Astrocyte of the cerebellum (primary cell): ENCODE measurements around the gene AQP12A.

ENCODE experiments used
- DNase-seq: peaks from one replicate; pipeline ENCODE4 v3.0.0-alpha.2; 2011; ENCODE audit warnings: low read depth
- H3K4me3 ChIP-seq: 2 replicates; pipeline ENCODE4 v1.5.1; 2011; ENCODE audit warnings: mild to moderate bottlenecking, low read depth, low read length, moderate library complexity
- in situ Hi-C: cut with HindIII; loops from 2 replicates; pipeline ENCODE4 v1.10.0; 2017; ENCODE audit warnings: low sequenced_read_pairs
- TF ChIP-seq, protein P1 (sequence below): IDR thresholded peaks from 2 replicates; pipeline ENCODE4 v1.5.1; 2012; ENCODE audit warnings: low read length, low read depth, moderate library complexity, mild to moderate bottlenecking; ENCODE audit errors: missing control alignments

AQP12A gene

DNA sequence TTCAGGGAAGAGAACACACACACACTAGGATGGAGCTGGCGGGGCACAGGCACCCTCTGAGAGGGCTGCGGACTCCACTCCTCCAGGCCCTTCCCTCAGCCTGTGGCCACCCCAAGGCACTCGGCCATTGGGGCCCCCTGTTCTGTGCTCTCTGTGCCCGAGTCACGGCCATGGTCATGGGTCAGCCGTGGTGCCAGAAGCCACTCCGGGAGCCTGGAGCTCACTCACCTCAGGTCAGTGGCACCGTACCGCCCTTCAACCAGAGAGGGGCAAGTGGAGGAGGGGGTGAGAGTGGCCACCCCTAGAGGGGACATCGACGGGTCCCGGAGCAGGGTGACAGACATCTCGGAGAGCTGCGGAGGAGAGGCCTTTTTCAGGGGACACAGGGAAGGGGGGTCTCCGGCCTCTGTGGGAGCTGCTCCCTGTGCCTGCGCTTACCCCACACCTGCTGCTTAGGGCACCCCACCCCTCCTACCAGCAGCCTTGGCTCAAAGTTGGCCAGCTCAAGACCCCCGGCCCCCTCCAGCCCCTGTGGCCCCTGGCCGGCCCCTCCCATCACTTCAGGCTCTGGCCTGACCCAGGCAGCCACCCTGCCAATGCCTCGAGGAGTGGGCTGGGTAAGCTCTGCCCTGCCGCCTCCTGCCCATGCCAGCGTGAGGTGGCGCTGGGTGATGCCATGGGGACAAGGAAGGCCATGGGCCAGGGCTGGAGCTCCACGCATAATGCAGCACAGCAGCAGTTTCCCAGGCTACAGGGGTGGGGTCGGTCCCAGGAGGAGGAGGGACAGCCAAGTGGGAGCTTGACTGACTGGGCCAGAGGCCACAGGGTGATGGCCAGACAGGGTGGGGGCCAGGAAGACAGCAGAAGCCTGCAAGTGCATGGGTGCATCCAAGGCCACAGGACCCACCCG lies 29.3 kb downstream of the AQP12A start:
- no peak for DNase-seq
- TF ChIP-seq, protein P1, sequence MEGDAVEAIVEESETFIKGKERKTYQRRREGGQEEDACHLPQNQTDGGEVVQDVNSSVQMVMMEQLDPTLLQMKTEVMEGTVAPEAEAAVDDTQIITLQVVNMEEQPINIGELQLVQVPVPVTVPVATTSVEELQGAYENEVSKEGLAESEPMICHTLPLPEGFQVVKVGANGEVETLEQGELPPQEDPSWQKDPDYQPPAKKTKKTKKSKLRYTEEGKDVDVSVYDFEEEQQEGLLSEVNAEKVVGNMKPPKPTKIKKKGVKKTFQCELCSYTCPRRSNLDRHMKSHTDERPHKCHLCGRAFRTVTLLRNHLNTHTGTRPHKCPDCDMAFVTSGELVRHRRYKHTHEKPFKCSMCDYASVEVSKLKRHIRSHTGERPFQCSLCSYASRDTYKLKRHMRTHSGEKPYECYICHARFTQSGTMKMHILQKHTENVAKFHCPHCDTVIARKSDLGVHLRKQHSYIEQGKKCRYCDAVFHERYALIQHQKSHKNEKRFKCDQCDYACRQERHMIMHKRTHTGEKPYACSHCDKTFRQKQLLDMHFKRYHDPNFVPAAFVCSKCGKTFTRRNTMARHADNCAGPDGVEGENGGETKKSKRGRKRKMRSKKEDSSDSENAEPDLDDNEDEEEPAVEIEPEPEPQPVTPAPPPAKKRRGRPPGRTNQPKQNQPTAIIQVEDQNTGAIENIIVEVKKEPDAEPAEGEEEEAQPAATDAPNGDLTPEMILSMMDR = no peak
- no peak overlapping the region for H3K4me3 ChIP-seq
- in situ Hi-C loops = no loop called here

DNA sequence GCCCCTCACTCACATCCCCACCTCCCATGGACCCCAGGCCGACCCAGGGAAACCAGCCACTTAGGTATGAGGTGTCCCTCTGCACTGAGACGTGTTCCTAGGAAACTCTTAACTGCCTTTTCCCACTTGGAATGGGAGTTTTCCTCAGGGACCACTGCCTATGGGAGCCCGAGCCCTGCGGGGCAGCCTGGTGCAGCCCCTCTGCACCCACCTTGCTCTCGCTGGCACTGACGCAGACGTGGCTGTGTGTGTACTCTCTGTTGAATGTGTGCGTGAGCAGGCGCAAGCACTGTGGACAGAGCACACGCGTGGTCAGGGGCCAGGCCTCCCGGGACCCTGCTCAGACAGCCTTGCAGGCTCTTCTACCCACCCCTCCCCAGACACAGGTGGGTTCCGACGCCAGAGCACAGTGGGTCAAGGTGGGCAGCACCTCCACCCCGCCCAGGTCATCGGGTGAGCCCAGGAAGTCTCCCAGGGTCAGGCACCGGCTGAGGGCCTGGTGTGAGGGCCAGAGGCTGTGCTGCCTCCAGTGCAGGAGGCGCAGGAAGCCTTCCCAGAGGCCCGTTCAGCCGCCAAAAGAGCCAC lies 30.0 kb downstream of the AQP12A start:
- no peak for DNase-seq
- in situ Hi-C loops = no loop called here
- TF ChIP-seq, protein P1 = no peak
- H3K4me3 ChIP-seq = no peak overlapping the region

DNA sequence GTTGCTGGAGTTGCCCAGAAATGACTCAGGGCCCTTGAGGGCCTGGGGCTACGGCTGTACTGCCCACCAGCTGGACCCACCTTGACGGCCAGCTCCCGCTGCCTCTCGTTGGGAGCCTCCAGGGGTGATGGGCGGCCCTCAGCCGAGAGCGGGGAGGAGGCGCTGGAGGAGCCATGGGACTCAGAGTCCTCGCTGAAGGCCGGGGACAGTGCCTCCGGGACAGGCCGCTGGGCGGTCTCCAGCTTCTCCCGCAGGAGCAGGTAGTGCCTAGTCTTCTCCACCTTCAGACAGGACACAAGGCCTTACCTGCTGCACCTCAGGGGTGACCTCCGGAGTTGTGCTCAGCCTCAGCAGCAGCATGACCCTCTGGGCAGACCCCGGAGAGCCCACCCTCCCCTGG lies 30.7 kb downstream of the AQP12A start:
- TF ChIP-seq, protein P1 = no peak
- H3K4me3 ChIP-seq = no peak overlapping the region
- in situ Hi-C loops = no loop called here
- no peak for DNase-seq

DNA sequence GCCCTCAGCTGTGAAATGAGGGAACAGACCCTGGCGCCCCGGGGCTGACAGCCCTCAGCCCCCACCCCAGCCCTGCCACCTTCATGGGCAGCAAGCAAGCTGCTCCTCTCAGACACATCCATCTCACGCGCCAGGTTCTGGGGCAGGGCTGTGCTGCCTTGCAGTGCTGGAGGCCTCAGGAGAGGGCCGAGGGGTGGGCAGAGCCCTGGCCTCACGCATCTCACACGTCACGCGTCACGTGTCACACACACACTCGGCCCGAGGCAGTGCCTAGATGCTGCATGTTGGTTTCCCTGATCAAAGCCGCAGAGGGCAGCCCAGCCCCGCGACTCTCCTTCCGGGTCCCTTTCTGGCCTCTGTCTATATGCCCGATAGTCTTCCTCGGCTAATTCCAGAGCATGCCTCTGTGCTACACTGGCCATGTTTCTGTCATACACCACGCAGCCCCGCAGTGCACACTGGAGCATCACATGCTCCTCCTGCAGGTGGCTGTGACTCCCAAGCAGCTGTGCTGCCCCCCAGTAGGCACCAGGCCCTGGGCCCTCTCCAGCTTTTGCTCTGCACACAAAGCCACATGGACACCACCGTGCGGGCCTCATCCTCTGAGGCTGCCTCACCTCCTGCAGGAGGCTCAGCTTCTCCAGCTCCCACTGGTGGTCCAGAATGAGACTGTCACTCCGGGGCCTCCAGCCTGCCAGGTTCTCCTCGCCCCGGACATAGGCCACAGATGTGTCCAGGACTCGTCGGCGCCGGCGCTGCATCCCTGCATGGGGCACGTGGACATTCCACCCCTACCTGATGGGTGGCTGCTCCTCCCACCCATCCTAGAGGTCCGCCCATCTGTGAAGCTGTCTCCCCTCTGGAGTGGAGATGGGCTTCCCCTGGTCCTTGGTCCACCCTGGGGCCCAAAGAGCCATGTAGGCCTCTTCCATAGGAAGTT lies 31.4 kb downstream of the AQP12A start:
- in situ Hi-C loops = no loop called here
- no peak overlapping the region for H3K4me3 ChIP-seq
- no peak for DNase-seq
- TF ChIP-seq, protein P1 = no peak

DNA sequence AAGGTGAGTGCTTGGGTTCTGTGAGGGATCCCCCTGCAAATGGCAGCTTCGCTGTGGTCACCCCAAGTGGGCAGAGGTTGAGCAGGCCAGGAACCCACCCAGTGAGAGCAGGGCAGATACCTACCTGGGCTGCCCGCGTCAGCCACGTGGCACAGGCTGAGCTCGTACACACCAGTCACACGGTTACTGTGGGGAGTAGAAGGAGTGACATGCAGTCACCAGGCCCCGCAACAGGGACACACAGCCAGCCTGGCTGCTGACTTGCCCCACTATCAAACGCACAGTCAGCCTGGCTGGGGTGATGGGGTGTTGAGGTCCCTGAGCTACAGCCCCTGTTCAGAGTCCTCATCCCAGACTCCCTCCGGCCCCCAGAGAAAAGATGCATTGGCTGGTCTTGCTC lies 32.2 kb downstream of the AQP12A start:
- TF ChIP-seq, protein P1 = no peak
- DNase-seq = no peak
- H3K4me3 ChIP-seq = no peak overlapping the region
- in situ Hi-C loops = no loop called here

DNA sequence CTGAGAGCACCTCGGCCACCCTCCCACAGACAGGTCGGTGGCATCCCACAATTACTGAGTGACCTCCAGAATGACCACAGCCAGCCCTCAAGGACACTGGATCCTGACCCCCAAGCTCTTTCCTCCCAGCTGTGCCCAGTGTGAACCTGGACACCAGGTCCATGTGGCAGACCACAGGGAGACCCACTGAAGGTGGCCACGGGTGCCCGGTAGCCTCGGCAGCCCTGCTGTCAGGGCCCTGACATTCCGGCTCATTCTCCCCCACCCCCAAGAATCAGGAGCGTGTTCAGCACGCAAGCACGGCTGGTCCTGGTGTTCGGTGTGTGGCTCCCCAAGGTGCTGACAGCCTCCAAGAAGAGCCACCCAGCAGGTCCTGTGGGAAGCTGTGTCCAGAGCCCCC lies 32.8 kb downstream of the AQP12A start:
- in situ Hi-C loops = no loop called here
- TF ChIP-seq, protein P1 = no peak
- H3K4me3 ChIP-seq = no peak overlapping the region
- no peak for DNase-seq
